GM18507 (cell line): ENCODE data around the gene STRN.
"Not testable (repeated sequence)": the region's sequence is repeated elsewhere in the genome, so short reads cannot be mapped to it uniquely, and the experiment has no call there.

Experiments used
- DNase-seq: peaks from one replicate; pipeline ENCODE4 v3.0.0; 2011; ENCODE audit warnings: low read depth; ENCODE audit not compliant: insufficient read length; ENCODE audit errors: extremely low spot score
- FAIRE-seq: peaks from 2 replicates; lab custom pipeline; 2011; peaks lifted over from hg19 to GRCh38; lab: Jason Lieb, UNC

The STRN gene

GRCh38 chr2:36965751-36966369 is 476 bp downstream of the STRN start:
- no peak for FAIRE-seq
- no peak for DNase-seq

- peak; percentile 18 for FAIRE-seq
- DNase-seq, result no peak
Observed at GRCh38 chr2:36965206-36965605, 1.1 kb downstream of the STRN start.

GRCh38 chr2:36964496-36965058 is 1.8 kb downstream of the STRN start:
- DNase-seq (no peak), FAIRE-seq (no peak)

GRCh38 chr2:36963734-36964133 is 2.6 kb downstream of the STRN start:
- no peak for DNase-seq
- no peak for FAIRE-seq

- no peak for FAIRE-seq
- no peak for DNase-seq
Observed at GRCh38 chr2:36963106-36963505, 3.2 kb downstream of the STRN start.

GRCh38 chr2:36960773-36961172 is 5.6 kb downstream of the STRN start:
- FAIRE-seq (no peak), DNase-seq (no peak)

GRCh38 chr2:36960005-36960675 is 6.2 kb downstream of the STRN start:
- DNase-seq, result no peak
- FAIRE-seq, result no peak

GRCh38 chr2:36954977-36955607 is 11.2 kb downstream of the STRN start:
- no peak for DNase-seq
- FAIRE-seq, result no peak

- FAIRE-seq (no peak), DNase-seq (no peak)
Observed at GRCh38 chr2:36952748-36953197, 13.6 kb downstream of the STRN start.

GRCh38 chr2:36951574-36951973 is 14.8 kb downstream of the STRN start:
- FAIRE-seq (no peak), DNase-seq (no peak)

GRCh38 chr2:36951027-36951518 is 15.3 kb downstream of the STRN start:
- FAIRE-seq (no peak), DNase-seq (no peak)

- FAIRE-seq (no peak), DNase-seq (no peak)
Observed at GRCh38 chr2:36949845-36950244, 16.5 kb downstream of the STRN start.

GRCh38 chr2:36945240-36945639 is 21.1 kb downstream of the STRN start:
- not testable (repeated sequence) for FAIRE-seq, DNase-seq

GRCh38 chr2:36941867-36942266 is 24.5 kb downstream of the STRN start:
- no peak for DNase-seq
- FAIRE-seq, result no peak

- FAIRE-seq, DNase-seq: not testable (repeated sequence)
Observed at GRCh38 chr2:36936526-36936925, 29.8 kb downstream of the STRN start.

- FAIRE-seq, DNase-seq: not testable (repeated sequence)
Observed at GRCh38 chr2:36931688-36932087, 34.6 kb downstream of the STRN start.

GRCh38 chr2:36930787-36931410 is 35.4 kb downstream of the STRN start:
- not testable (repeated sequence) for DNase-seq, FAIRE-seq

GRCh38 chr2:36926175-36927132 is 39.9 kb downstream of the STRN start:
- DNase-seq, FAIRE-seq: not testable (repeated sequence)

- DNase-seq, FAIRE-seq: not testable (repeated sequence)
Observed at GRCh38 chr2:36922629-36923028, 43.7 kb downstream of the STRN start.
